ENCODE results near the gene SNRK. TPM values are rescaled to one million over a fixed set of nuclear protein-coding genes. Genes with fewer than 3 reads are reported as not detected.

The SNRK gene
- total and polyA plus RNA-seq, 4 donors = 40.7 to 79.2 (median 48.7) TPM

DNA sequence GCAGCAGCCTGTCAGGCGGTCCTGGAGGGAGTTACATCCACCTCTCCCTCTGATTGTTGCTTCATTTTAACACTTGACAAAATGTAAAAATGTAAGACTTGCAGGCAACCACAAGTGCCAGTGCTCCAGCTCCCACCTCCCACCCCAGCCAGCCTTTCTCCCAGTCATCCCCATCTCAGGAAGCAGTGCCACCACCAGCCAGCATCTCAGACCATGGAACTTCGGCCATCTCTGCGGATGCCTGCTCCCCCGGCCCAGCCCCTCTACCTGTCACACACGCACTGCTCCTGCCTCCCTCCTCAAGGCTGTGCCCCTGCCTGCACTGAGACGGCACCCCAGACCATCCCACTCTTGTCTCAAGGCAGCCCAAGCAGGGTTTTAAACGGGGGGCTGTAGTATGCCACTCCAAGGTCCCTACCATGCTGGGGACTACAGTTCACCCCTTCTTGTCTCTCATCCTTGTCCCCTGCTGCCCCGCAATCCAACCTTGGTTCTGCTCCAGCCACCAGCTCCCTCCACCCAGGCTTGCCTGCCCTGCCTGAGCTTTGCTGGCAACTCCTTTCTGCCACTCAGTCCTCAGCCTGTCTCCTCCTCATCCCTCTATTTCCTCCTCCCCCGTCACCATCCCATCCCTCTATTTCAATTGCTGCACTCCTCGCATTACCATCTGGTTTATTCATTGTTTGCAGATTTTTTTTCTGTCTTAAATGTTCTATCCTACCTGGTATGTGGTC lies 85.8 kb downstream of the SNRK start:
- Histone ChIP-seq H3K27me3 (ENCODE audit: control insufficient read depth, insufficient read depth, low read length) (no peaks in the 10 kb centered on the region), H3K36me3 (ENCODE audit: control insufficient read depth, insufficient read depth, low read length) (peaks cover 3% of the 10 kb centered on the region), H3K27ac (ENCODE audit: low read depth, low read length) (peak overlapping the region; percentile 8), H3K9me3 (ENCODE audit: control insufficient read depth, insufficient read depth, low read length) (no peaks in the 10 kb centered on the region), H3K4me3 (ENCODE audit: low read depth, low read length) (no peak overlapping the region), H3K4me1 (ENCODE audit: control insufficient read depth, insufficient read depth, low read length) (peaks cover 17% of the 10 kb centered on the region)
- no peak for DNase-seq (ENCODE audit: low read depth in 4 of 6, low spot score in 6 of 6)
- 89% methylated on average over 8 of the region's 10 CpGs for WGBS (ENCODE audit: insufficient coverage)

DNA sequence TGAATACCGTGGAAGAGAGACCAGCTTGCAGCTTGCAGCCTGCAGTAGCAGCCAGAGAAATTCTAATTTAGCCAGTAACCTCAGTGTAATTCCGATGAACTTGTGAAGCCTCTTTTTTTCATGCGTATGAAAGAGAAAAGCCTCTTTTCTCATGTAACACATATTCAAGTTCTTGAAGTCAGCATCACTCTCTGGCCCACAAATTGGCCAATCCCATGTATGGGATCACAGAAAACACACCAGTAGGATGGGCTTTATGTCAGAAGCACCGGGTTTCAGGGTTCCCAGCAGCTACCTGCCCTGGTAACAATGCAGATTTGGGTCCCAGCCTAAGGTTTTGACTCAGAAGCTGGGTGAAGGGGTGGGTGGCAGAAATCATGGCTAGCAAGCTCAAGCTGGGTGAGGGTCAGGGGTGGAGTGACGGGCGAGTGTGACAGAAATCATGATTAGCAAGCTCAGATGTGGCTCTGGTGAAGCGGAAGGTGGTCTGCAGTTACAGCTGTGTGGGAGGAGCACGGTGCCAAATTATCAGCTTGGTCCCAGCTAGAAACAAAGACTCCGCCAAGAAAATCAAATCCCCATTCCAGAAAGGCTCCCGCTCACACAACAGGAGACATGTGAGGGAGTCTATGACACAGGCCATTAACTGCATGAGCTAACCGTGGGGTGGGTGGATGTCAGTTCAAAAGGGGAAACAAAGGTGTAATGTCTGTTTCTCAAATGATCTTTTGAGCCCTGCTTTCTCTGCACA lies 86.6 kb downstream of the SNRK start:
- DNase-seq (ENCODE audit: low read depth in 4 of 6, low spot score in 6 of 6) = peak in 3 of 6 donors; percentile 17 to 74 (median 72)
- peak overlapping the region; percentile 45 for H3K27ac ChIP-seq (ENCODE audit: low read depth, low read length)

DNA sequence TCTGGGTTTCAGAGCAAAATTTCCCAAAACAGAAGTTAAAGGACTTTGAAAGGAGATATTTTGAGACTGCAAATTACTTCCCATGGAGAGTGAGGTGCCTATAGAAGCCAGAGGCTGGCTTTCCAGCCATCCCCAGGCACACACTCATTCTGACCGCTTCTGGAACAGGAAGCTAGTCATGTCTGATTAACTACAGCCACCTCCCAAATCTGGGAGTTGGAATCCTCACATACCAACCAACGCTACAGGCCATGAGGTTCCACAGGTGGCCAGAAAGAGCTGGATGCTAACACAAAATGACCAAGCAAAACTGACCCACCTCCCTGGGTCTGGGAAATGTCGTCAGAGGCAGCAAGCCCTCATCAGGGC lies 87.2 kb downstream of the SNRK start:
- Histone ChIP-seq H3K36me3 (ENCODE audit: control insufficient read depth, insufficient read depth, low read length) (peaks cover 3% of the 10 kb centered on the region), H3K9me3 (ENCODE audit: control insufficient read depth, insufficient read depth, low read length) (no peaks in the 10 kb centered on the region), H3K4me3 (ENCODE audit: low read depth, low read length) (no peak overlapping the region), H3K4me1 (ENCODE audit: control insufficient read depth, insufficient read depth, low read length) (peaks cover 17% of the 10 kb centered on the region), H3K27ac (ENCODE audit: low read depth, low read length) (peak overlapping the region; percentile 45), H3K27me3 (ENCODE audit: control insufficient read depth, insufficient read depth, low read length) (no peaks in the 10 kb centered on the region)
- DNase-seq (ENCODE audit: low read depth in 4 of 6, low spot score in 6 of 6) = no peak
- 75% methylated on average over 3 of the region's 3 CpGs for WGBS (ENCODE audit: insufficient coverage)

More for the DNA sequence above, 86.6 kb downstream of the SNRK start:
- Histone ChIP-seq H3K4me1 (ENCODE audit: control insufficient read depth, insufficient read depth, low read length) (peaks cover 17% of the 10 kb centered on the region), H3K27me3 (ENCODE audit: control insufficient read depth, insufficient read depth, low read length) (no peaks in the 10 kb centered on the region), H3K4me3 (ENCODE audit: low read depth, low read length) (no peak overlapping the region), H3K9me3 (ENCODE audit: control insufficient read depth, insufficient read depth, low read length) (no peaks in the 10 kb centered on the region), H3K36me3 (ENCODE audit: control insufficient read depth, insufficient read depth, low read length) (peaks cover 3% of the 10 kb centered on the region)
- 35% methylated on average over 6 of the region's 11 CpGs for WGBS (ENCODE audit: insufficient coverage)

DNA sequence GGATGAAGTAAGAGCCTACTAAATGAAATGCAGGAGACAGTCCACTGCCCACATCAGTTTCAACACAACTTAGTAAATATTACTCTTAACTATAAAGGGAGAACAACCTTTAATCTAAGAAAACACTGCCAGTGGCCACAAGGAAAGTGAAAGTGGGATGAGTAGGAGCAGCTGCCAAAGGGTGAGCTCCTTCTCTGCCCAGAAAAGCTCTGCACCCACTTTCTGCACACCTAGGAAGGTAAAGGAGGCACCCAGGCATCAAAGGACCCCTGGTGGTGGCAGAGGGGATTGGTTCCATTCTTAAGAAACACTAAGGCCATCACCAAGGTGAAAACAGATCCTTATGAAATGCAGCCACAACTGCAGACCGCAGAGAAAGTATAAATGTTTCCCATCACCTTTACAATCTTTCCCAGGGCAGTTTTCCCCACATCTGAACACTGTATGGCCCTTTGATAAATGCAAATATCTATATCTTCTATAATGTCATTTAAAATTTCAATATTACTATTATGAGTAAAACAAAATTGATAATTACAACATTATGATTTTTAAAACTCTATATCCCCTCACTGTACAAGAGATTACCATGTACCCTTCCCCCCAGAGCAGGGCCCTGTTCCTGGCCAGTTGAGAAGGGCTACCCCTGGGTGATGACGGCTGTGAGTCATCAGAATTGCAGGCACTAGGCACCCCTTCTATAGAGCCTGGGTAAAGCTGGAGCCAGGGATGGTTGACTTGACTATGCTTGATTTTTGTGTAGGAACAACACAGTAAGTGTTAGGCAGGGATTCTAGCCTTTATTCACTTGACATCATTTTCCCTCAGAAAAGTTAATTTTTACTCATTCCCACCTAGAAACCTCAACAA lies 92.0 kb downstream of the SNRK start:
- H3K27me3 ChIP-seq (ENCODE audit: control insufficient read depth, insufficient read depth, low read length) = no peaks in the 10 kb centered on the region
- H3K27ac ChIP-seq (ENCODE audit: low read depth, low read length) = no peak overlapping the region
- WGBS (ENCODE audit: insufficient coverage) = no CpG with 5 or more reads among the region's 2 CpGs
- peak in 1 of 6 donors; percentile 13 for DNase-seq (ENCODE audit: low read depth in 4 of 6, low spot score in 6 of 6)
- H3K36me3 ChIP-seq (ENCODE audit: control insufficient read depth, insufficient read depth, low read length) = no peaks in the 10 kb centered on the region
- H3K9me3 ChIP-seq (ENCODE audit: control insufficient read depth, insufficient read depth, low read length) = no peaks in the 10 kb centered on the region
- H3K4me1 ChIP-seq (ENCODE audit: control insufficient read depth, insufficient read depth, low read length) = peaks cover 6% of the 10 kb centered on the region
- no peak overlapping the region for H3K4me3 ChIP-seq (ENCODE audit: low read depth, low read length)

DNA sequence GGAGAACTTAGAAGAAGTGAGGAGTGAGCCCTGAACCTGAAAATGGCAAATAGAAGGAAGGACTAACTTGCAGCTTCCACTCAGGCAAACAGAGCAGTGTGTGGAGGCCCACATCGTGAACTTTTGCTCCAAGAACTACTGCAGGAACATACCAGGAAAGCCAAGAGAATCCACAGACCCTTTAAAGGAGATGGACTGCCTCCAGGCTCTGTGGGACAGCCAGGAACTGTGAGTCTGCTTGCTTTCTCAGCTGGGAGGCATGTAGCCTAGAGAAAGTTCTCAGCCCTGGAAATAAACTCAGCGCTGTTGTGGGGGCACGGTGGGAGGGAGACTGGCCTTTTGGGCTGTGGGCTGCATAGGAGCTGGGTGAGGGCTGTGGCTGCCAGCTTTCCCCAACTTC lies 93.0 kb downstream of the SNRK start:
- DNase-seq (ENCODE audit: low read depth in 4 of 6, low spot score in 6 of 6) = peak in 1 of 6 donors; percentile 65
- Histone ChIP-seq H3K4me1 (ENCODE audit: control insufficient read depth, insufficient read depth, low read length) (no peaks in the 10 kb centered on the region), H3K4me3 (ENCODE audit: low read depth, low read length) (no peak overlapping the region), H3K9me3 (ENCODE audit: control insufficient read depth, insufficient read depth, low read length) (no peaks in the 10 kb centered on the region), H3K27ac (ENCODE audit: low read depth, low read length) (no peak overlapping the region), H3K36me3 (ENCODE audit: control insufficient read depth, insufficient read depth, low read length) (no peaks in the 10 kb centered on the region), H3K27me3 (ENCODE audit: control insufficient read depth, insufficient read depth, low read length) (no peaks in the 10 kb centered on the region)
- 63% methylated on average over 3 of the region's 3 CpGs for WGBS (ENCODE audit: insufficient coverage)

DNA sequence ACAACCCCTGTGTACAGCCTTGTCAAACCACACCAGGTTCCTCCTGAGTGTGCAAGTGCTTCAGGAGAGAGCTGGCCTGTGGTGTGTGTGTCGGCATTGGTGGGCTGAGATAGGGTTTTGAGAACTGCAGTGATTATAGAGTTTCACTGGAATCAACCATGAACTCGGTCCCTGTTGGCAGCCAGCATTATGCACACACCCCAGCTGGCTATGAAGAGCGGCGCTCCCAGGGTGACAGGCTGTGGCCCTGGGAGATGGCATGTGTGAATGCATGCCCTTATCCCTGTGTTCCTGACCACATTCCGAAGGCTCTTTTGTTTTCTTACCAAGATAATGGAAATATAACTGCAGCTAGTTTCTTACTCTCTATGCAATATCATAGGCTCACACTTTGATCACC lies 101.8 kb downstream of the SNRK start:
- Histone ChIP-seq H3K27ac (ENCODE audit: low read depth, low read length) (no peak overlapping the region), H3K27me3 (ENCODE audit: control insufficient read depth, insufficient read depth, low read length) (no peaks in the 10 kb centered on the region), H3K4me1 (ENCODE audit: control insufficient read depth, insufficient read depth, low read length) (peaks cover 10% of the 10 kb centered on the region), H3K4me3 (ENCODE audit: low read depth, low read length) (no peak overlapping the region), H3K9me3 (ENCODE audit: control insufficient read depth, insufficient read depth, low read length) (no peaks in the 10 kb centered on the region), H3K36me3 (ENCODE audit: control insufficient read depth, insufficient read depth, low read length) (no peaks in the 10 kb centered on the region)
- DNase-seq (ENCODE audit: low read depth in 4 of 6, low spot score in 6 of 6) = no peak
- 62% methylated on average over 3 of the region's 5 CpGs for WGBS (ENCODE audit: insufficient coverage)

DNA sequence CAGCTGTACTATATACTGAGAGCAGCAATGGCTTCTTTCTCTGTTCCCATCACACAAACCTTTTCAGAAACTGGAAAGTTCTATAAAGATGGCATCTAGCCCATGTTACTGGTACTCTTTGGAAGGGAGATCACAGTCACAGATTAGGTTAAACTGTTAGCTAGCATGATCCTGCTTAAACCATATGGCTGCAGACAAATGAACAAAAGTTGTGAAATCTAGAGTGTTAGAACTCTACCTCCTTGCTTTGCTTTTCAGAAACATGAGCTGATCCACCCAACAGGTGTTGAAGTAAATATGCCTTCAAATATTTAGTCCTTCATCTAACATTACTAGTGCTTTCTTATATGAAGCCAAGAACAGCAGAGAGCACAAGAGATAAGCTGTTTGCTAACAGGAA lies 102.6 kb downstream of the SNRK start:
- Histone ChIP-seq H3K27ac (ENCODE audit: low read depth, low read length) (peak overlapping the region; percentile 3), H3K4me3 (ENCODE audit: low read depth, low read length) (no peak overlapping the region), H3K9me3 (ENCODE audit: control insufficient read depth, insufficient read depth, low read length) (no peaks in the 10 kb centered on the region), H3K36me3 (ENCODE audit: control insufficient read depth, insufficient read depth, low read length) (no peaks in the 10 kb centered on the region), H3K4me1 (ENCODE audit: control insufficient read depth, insufficient read depth, low read length) (peaks cover 10% of the 10 kb centered on the region), H3K27me3 (ENCODE audit: control insufficient read depth, insufficient read depth, low read length) (no peaks in the 10 kb centered on the region)
- no peak for DNase-seq (ENCODE audit: low read depth in 4 of 6, low spot score in 6 of 6)

DNA sequence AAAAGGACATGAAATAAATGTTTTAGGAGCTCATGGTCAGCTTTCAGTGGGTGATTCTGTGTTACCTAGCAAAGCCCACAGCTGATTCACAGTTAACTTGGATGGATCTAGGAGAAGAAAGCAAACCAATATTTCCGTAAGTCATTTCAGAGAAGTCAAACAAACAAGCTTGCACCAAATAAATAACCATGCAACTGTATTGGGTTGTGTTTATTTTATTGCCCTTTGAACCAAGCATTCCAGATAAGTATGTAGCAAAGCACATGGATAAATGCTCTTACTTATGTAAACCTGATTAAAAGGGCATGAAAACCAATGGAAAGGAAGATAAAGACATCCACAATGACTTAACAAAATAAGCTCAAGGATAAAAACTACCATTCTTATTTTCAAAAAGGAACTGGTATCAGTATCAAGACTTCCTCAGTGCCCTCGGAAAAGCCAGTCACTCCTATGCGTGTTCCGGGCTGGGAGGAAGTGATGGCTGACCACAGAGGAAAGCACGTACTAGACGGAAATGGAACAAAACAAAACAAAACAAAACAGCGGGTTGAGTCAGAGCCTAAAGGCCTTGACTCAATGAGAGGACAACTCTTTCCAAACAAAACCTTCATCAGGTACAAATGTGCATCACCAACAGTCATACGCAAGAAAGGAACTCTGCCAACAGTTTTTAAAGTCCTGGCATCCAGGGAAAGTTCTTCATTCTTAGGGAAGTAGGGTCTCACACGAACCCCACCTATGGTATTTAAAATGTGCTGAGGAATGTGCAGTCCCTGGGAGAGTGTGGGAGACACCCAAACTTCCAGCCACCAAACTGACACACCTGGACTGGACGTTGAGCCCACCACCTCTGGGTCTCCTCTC lies 103.3 kb downstream of the SNRK start:
- Histone ChIP-seq H3K36me3 (ENCODE audit: control insufficient read depth, insufficient read depth, low read length) (no peaks in the 10 kb centered on the region), H3K27me3 (ENCODE audit: control insufficient read depth, insufficient read depth, low read length) (no peaks in the 10 kb centered on the region), H3K4me3 (ENCODE audit: low read depth, low read length) (no peak overlapping the region), H3K4me1 (ENCODE audit: control insufficient read depth, insufficient read depth, low read length) (peaks cover 10% of the 10 kb centered on the region), H3K27ac (ENCODE audit: low read depth, low read length) (peak overlapping the region; percentile 26), H3K9me3 (ENCODE audit: control insufficient read depth, insufficient read depth, low read length) (no peaks in the 10 kb centered on the region)
- DNase-seq (ENCODE audit: low read depth in 4 of 6, low spot score in 6 of 6) = peak in 1 of 6 donors; percentile 18
- WGBS (ENCODE audit: insufficient coverage) = 88% methylated on average over 7 of the region's 10 CpGs

DNA sequence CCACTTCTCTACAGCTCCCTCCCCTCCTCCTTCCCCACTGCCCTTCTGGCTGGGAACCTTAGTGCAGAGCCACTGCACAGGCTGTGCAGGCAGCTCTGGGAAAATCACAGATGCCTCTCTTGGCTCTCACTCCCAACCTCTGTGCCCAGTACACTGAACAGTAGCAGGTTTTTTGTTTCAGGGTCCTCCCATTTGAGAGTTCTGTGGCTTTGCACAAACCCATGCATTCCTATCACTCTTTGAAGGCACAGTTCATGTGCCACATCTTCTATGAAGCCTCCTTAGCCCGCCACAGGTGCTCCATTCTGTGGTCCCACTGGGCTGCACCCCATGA lies 103.9 kb downstream of the SNRK start:
- H3K27me3 ChIP-seq (ENCODE audit: control insufficient read depth, insufficient read depth, low read length) = no peaks in the 10 kb centered on the region
- H3K4me3 ChIP-seq (ENCODE audit: low read depth, low read length) = no peak overlapping the region
- no peak overlapping the region for H3K27ac ChIP-seq (ENCODE audit: low read depth, low read length)
- H3K4me1 ChIP-seq (ENCODE audit: control insufficient read depth, insufficient read depth, low read length) = peaks cover 10% of the 10 kb centered on the region
- DNase-seq (ENCODE audit: low read depth in 4 of 6, low spot score in 6 of 6) = peak in 1 of 6 donors; percentile 26
- WGBS (ENCODE audit: insufficient coverage) = no CpG with 5 or more reads among the region's 1 CpG
- no peaks in the 10 kb centered on the region for H3K36me3 ChIP-seq (ENCODE audit: control insufficient read depth, insufficient read depth, low read length)
- H3K9me3 ChIP-seq (ENCODE audit: control insufficient read depth, insufficient read depth, low read length) = no peaks in the 10 kb centered on the region

Data from spinal cord (tissue), 10 donors.